ENCODE data around the gene SIPA1L3. TPM values are rescaled to one million over a fixed set of nuclear protein-coding genes. Genes with fewer than 3 reads are reported as not detected.

SIPA1L3 gene
- total and polyA plus RNA-seq, 8 donors, result 19.7 to 44.8 (median 25.8) TPM

GRCh38 chr19:37998801-37999308 lies 91.8 kb downstream of the SIPA1L3 start:
- WGBS, 2 donors, result 96 to 97% methylated on average over 3 of the region's 3 CpGs
- no peak for FAIRE-seq
- H3K27ac ChIP-seq, result no peak overlapping the region

GRCh38 chr19:37999309-38000213 lies 92.6 kb downstream of the SIPA1L3 start:
- FAIRE-seq (no peak), ATAC-seq (no peak), DNase-seq (no peak)
- H3K4me1 ChIP-seq, result peaks cover 0 to 16% (median 7%) of the 10 kb centered on the region in 3 donors
- intact Hi-C loops (cut with DNase I), result no loop called here
- WGBS, 2 donors, result 82 to 84% methylated on average over 20 of the region's 20 CpGs
- H3K36me3 ChIP-seq, result no peaks in the 10 kb centered on the region
- no peaks in the 10 kb centered on the region for H3K9me3 ChIP-seq
- H3K27me3 ChIP-seq, result no peaks in the 10 kb centered on the region
- no peak overlapping the region for H3K4me3 ChIP-seq
- H3K27ac ChIP-seq, result peak overlapping the region in 1 of 4 donors; percentile 17
- TF ChIP-seq CTCF (IDR thresholded peaks at IDR 0.05), result no peak

More at GRCh38 chr19:37998801-37999308, 91.8 kb downstream of the SIPA1L3 start:
- no peaks in the 10 kb centered on the region for H3K27me3 ChIP-seq
- no peak for ATAC-seq
- no peaks in the 10 kb centered on the region for H3K9me3 ChIP-seq
- no peak overlapping the region for H3K4me3 ChIP-seq
- intact Hi-C loops (cut with DNase I), result no loop called here
- no peak for TF ChIP-seq CTCF (IDR thresholded peaks at IDR 0.05)
- no peak for DNase-seq
- peaks cover 6 to 20% (median 10%) of the 10 kb centered on the region in 3 donors for H3K4me1 ChIP-seq
- no peaks in the 10 kb centered on the region for H3K36me3 ChIP-seq

GRCh38 chr19:38001158-38001781 lies 94.3 kb downstream of the SIPA1L3 start:
- WGBS, 2 donors, result 89 to 93% methylated on average over 5 of the region's 5 CpGs
- Histone ChIP-seq H3K4me3 (no peak overlapping the region), H3K27ac (no peak overlapping the region), H3K4me1 (peaks cover 0 to 10% (median 0%) of the 10 kb centered on the region in 3 donors), H3K27me3 (no peaks in the 10 kb centered on the region), H3K9me3 (no peaks in the 10 kb centered on the region), H3K36me3 (no peaks in the 10 kb centered on the region)
- ATAC-seq (no peak), DNase-seq (no peak), FAIRE-seq (no peak)
- no peak for TF ChIP-seq CTCF (IDR thresholded peaks at IDR 0.05)
- intact Hi-C loops (cut with DNase I), result no loop called here

- peaks cover 0 to 5% (median 0%) of the 10 kb centered on the region in 3 donors for H3K4me1 ChIP-seq
- intact Hi-C loops (cut with DNase I), result no loop called here
- H3K9me3 ChIP-seq, result no peaks in the 10 kb centered on the region
- H3K27me3 ChIP-seq, result no peaks in the 10 kb centered on the region
- peak overlapping the region in 3 of 4 donors; percentile 3 to 84 (median 70) for H3K27ac ChIP-seq
- no peak for FAIRE-seq
- ATAC-seq, result peak; percentile 66 to 78 (median 74)
- 14 to 16% methylated on average over 18 of the region's 18 CpGs for WGBS, 2 donors
- DNase-seq, result peak; percentile 61 to 76 (median 70)
- TF ChIP-seq CTCF (IDR thresholded peaks at IDR 0.05), result no peak
- H3K4me3 ChIP-seq, result peak overlapping the region in 2 of 4 donors; percentile 33 to 43
- no peaks in the 10 kb centered on the region for H3K36me3 ChIP-seq
Measured at GRCh38 chr19:38003438-38004185, 96.6 kb downstream of the SIPA1L3 start.

All from pancreas (tissue), 10 donors.